GM23248 (cell line): ENCODE results near the gene SEL1L. TPM values are rescaled to one million over a fixed set of nuclear protein-coding genes. Genes with fewer than 3 reads are reported as not detected.

Source experiments
- DNase-seq: peaks from one replicate; pipeline ENCODE4 v3.0.0-alpha.2; 2015
- H2AFZ ChIP-seq: fragments of 200-600 bp; sonication (generic); 2 replicates; pipeline ENCODE4 v1.6.1; 2016; ENCODE audit warnings: antibody characterized with exemption
- H3F3A ChIP-seq: fragments of 200-600 bp; sonication (generic); 2 replicates; pipeline ENCODE4 v1.6.1; 2016; ENCODE audit warnings: mild to moderate bottlenecking, antibody characterized with exemption, mixed run types; ENCODE audit not compliant: insufficient read depth
- H3K27ac ChIP-seq: fragments of 200-600 bp; sonication (generic); 2 replicates; pipeline ENCODE4 v1.5.1; 2016; ENCODE audit warnings: mild to moderate bottlenecking
- H3K27me3 ChIP-seq: fragments of 200-600 bp; sonication (generic); replicated peaks from 2 replicates; pipeline ENCODE4 v1.6.1; 2016; ENCODE audit warnings: mild to moderate bottlenecking; ENCODE audit not compliant: insufficient read depth
- H3K36me3 ChIP-seq: fragments of 200-600 bp; sonication (generic); 2 replicates; pipeline ENCODE4 v1.6.1; 2016; ENCODE audit warnings: low read depth, mild to moderate bottlenecking
- H3K4me1 ChIP-seq: fragments of 200-600 bp; sonication (generic); 2 replicates; pipeline ENCODE4 v1.6.1; 2016; ENCODE audit warnings: mild to moderate bottlenecking; ENCODE audit not compliant: insufficient read depth
- H3K4me2 ChIP-seq: fragments of 200-600 bp; sonication (generic); one replicate; pipeline ENCODE4 v1.6.1; 2016; ENCODE audit warnings: mild to moderate bottlenecking; ENCODE audit not compliant: unreplicated experiment
- H3K4me3 ChIP-seq: fragments of 200-600 bp; sonication (generic); 2 replicates; pipeline ENCODE4 v1.5.1; 2016; ENCODE audit warnings: mild to moderate bottlenecking
- H3K79me2 ChIP-seq: fragments of 200-600 bp; sonication (generic); 2 replicates; pipeline ENCODE4 v1.6.1; 2016; ENCODE audit warnings: mild to moderate bottlenecking; ENCODE audit not compliant: insufficient read depth
- H3K9ac ChIP-seq: fragments of 200-600 bp; sonication (generic); 2 replicates; pipeline ENCODE4 v1.6.1; 2016; ENCODE audit warnings: mild to moderate bottlenecking
- H3K9me2 ChIP-seq: fragments of 200-600 bp; sonication (generic); 2 replicates; pipeline ENCODE4 v1.6.1; 2016; ENCODE audit warnings: mixed run types, mild to moderate bottlenecking, moderate library complexity; ENCODE audit not compliant: insufficient read depth
- H3K9me3 ChIP-seq: fragments of 200-600 bp; sonication (generic); one replicate; pipeline ENCODE4 v1.6.1; 2017; ENCODE audit warnings: low read depth
- H4K20me1 ChIP-seq: fragments of 200-600 bp; sonication (generic); 2 replicates; pipeline ENCODE4 v1.6.0; 2016; ENCODE audit not compliant: insufficient read depth
- EZH2 ChIP-seq: fragments of 200-600 bp; sonication (generic); IDR thresholded peaks from 2 replicates; pipeline ENCODE4 v1.6.1; 2018; ENCODE audit warnings: antibody characterized with exemption, mild to moderate bottlenecking; ENCODE audit not compliant: insufficient read depth, poor library complexity, severe bottlenecking
- EZH2phosphoT487 ChIP-seq: fragments of 200-600 bp; sonication (generic); IDR thresholded peaks from 2 replicates; pipeline ENCODE4 v1.6.1; 2018; ENCODE audit warnings: antibody characterized with exemption, moderate library complexity, mild to moderate bottlenecking, low read depth; ENCODE audit not compliant: insufficient read depth
- WGBS, 2 experiments: methylation state at CpG; one replicate each; pipeline ENCODE4 v1.1.6; 2015 to 2017; ENCODE audit warnings: low lambda C conversion rate in 2 of 2, low coverage in 1 of 2; ENCODE audit errors: missing lambda C conversion rate in 2 of 2; 5-methylcytosine and 5-hydroxymethylcytosine counted together
- in situ Hi-C: fragments of 300-500 bp; cut with MboI; formaldehyde crosslinking; loops from 2 replicates; pipeline ENCODE4 v1.15.0; 2020
- polyA plus RNA-seq: library from polyadenylated mRNA; unstranded; fragments of >200 nt; fragmentation: Nextera tagmentation; extraction: Ambion mirVana; gene quantifications from 2 replicates; pipeline ENCODE4 v1.2.1, GENCODE V29; 2016
- total RNA-seq: library from RNA; depleted of rRNA; stranded (reverse); fragments of >200 nt; shearing (Covaris generic); gene quantifications from 2 replicates; pipeline ENCODE4 v1.2.3, GENCODE V29; 2014

The SEL1L gene
- total and polyA plus RNA-seq, 2 experiments from 2014 or later = 49.4 to 69.2 TPM

GRCh38 chr14:81453166-81453766 lies 80.4 kb downstream of the SEL1L start:
- H3K36me3 ChIP-seq = no peaks in the 10 kb centered on the region
- H2AFZ ChIP-seq = peak overlapping the region; percentile 65
- H3K9me2 ChIP-seq = no peaks in the 10 kb centered on the region
- H3K9ac ChIP-seq = no peak overlapping the region
- H3K27me3 ChIP-seq = peaks cover 25% of the 10 kb centered on the region
- no peaks in the 10 kb centered on the region for H3K79me2 ChIP-seq
- H3F3A ChIP-seq = no peaks in the 10 kb centered on the region
- 9% methylated on average over 8 of the region's 8 CpGs for WGBS, 2 experiments
- no peaks in the 10 kb centered on the region for H3K9me3 ChIP-seq
- H4K20me1 ChIP-seq = no peaks in the 10 kb centered on the region
- H3K4me1 ChIP-seq = no peaks in the 10 kb centered on the region; the same call in 1 of the 2 replicates
- no peak overlapping the region for H3K27ac ChIP-seq
- in situ Hi-C loops = loop anchor here (5.0 to 25.0 kb wide), 2 partner anchors 181 to 466 kb away; no protein-coding TSS in a partner anchor
- DNase-seq = peak; percentile 71
- H3K4me3 ChIP-seq = peak overlapping the region; percentile 34
- TF ChIP-seq EZH2phosphoT487 (no peak), EZH2 (no peak)
- peak overlapping the region; percentile 65 for H3K4me2 ChIP-seq

DNA sequence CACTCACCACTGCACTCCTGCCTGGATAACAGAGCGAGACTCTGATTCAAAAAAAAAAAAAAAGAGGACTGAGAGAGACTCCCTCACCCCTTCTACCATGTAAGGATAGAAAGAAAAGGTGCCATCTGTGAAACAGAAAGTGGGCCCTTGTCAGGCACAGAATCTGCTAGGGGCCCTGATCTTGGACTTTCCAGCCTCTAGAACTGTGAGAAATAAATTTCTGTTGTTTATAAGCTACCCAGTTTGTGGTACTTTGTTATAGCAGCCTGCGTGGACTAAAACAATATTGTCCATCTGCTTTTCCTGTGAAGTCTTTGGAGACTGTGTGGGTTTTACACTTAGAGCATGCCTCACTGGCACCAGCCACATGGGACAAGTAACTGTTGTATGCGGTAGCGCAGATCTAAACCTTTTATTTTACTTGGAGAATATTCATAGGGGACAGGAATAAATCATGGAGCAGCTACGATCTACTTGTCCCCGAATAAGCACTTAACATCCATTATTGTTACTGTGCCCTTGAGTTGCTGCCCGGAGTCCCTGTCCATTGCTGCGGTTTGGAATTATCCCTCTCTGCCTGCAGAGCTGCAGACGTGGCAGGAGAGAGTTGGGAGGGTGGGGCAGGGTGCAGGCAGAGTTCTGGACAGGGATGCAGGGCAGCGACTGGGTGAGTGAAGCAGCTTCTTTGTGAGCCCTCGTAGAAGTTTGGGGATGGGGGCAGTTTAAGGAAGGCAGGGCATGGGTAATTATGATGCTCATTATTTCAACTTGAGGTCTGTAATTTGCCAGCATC lies 81.1 kb downstream of the SEL1L start:
- Histone ChIP-seq H3K27me3 (peaks cover 32% of the 10 kb centered on the region), H3K4me3 (peak overlapping the region; percentile 34), H3K27ac (no peak overlapping the region), H3K9ac (no peak overlapping the region), H3F3A (no peaks in the 10 kb centered on the region), H3K9me3 (no peaks in the 10 kb centered on the region), H3K4me2 (peak overlapping the region; percentile 65), H4K20me1 (no peaks in the 10 kb centered on the region), H3K79me2 (no peaks in the 10 kb centered on the region), H2AFZ (peak overlapping the region; percentile 65), H3K4me1 (no peaks in the 10 kb centered on the region; the same call in 1 of the 2 replicates), H3K36me3 (no peaks in the 10 kb centered on the region), H3K9me2 (no peaks in the 10 kb centered on the region)
- 24 to 26% methylated on average over 11 of the region's 11 CpGs for WGBS, 2 experiments
- TF ChIP-seq EZH2phosphoT487 (no peak), EZH2 (no peak)
- DNase-seq = peak; percentile 37
- in situ Hi-C loops = loop anchor here (5.0 to 25.0 kb wide), 2 partner anchors 180 to 465 kb away; no protein-coding TSS in a partner anchor

- Histone ChIP-seq H3K79me2 (no peaks in the 10 kb centered on the region), H3K4me2 (no peak overlapping the region), H3K9me2 (no peaks in the 10 kb centered on the region), H3K27ac (no peak overlapping the region), H3K9me3 (no peaks in the 10 kb centered on the region), H3K27me3 (peaks cover 44% of the 10 kb centered on the region), H3K9ac (no peak overlapping the region), H3K36me3 (no peaks in the 10 kb centered on the region), H2AFZ (no peak overlapping the region), H3K4me3 (no peak overlapping the region), H3F3A (no peaks in the 10 kb centered on the region), H4K20me1 (no peaks in the 10 kb centered on the region), H3K4me1 (no peaks in the 10 kb centered on the region; the same call in 1 of the 2 replicates)
- TF ChIP-seq EZH2phosphoT487 (no peak), EZH2 (no peak)
- WGBS, 2 experiments = 87 to 94% methylated on average over 3 of the region's 3 CpGs
- in situ Hi-C loops = loop anchor here (5.0 to 25.0 kb wide), 2 partner anchors 179 to 464 kb away; no protein-coding TSS in a partner anchor
- DNase-seq = no peak
These were observed 82.7 kb downstream of the SEL1L start for GRCh38 chr14:81450976-81451375.

- Histone ChIP-seq H3K27me3 (peaks cover 51% of the 10 kb centered on the region), H3K4me3 (no peak overlapping the region), H2AFZ (no peak overlapping the region), H3K9me2 (no peaks in the 10 kb centered on the region), H3K79me2 (no peaks in the 10 kb centered on the region), H3K4me1 (no peaks in the 10 kb centered on the region; the same call in 1 of the 2 replicates), H3K36me3 (no peaks in the 10 kb centered on the region), H3K4me2 (no peak overlapping the region), H4K20me1 (no peaks in the 10 kb centered on the region), H3K9ac (no peak overlapping the region), H3K9me3 (no peaks in the 10 kb centered on the region), H3F3A (no peaks in the 10 kb centered on the region), H3K27ac (no peak overlapping the region)
- no peak for TF ChIP-seq EZH2phosphoT487
- no peak for TF ChIP-seq EZH2
- in situ Hi-C loops = loop anchor here (5.0 to 25.0 kb wide), 2 partner anchors 178 to 463 kb away; no protein-coding TSS in a partner anchor
- WGBS, 2 experiments = 4 to 5% methylated on average over 10 of the region's 10 CpGs
- DNase-seq = peak; percentile 36
These were observed 83.5 kb downstream of the SEL1L start for GRCh38 chr14:81450100-81450531.
